GM19193 (cell line): ENCODE data around the gene CARHSP1.

Source experiments
- POLR2A ChIP-seq: IDR thresholded peaks from 4 replicates; pipeline ENCODE4 v1.6.1; 2011; ENCODE audit not compliant: insufficient read depth, insufficient read length; ENCODE audit errors: extremely low read depth

Gene CARHSP1

GRCh38 chr16:8864480-8865110, 4.2 kb downstream of the CARHSP1 start:
- TF ChIP-seq POLR2A, result no peak

DNA sequence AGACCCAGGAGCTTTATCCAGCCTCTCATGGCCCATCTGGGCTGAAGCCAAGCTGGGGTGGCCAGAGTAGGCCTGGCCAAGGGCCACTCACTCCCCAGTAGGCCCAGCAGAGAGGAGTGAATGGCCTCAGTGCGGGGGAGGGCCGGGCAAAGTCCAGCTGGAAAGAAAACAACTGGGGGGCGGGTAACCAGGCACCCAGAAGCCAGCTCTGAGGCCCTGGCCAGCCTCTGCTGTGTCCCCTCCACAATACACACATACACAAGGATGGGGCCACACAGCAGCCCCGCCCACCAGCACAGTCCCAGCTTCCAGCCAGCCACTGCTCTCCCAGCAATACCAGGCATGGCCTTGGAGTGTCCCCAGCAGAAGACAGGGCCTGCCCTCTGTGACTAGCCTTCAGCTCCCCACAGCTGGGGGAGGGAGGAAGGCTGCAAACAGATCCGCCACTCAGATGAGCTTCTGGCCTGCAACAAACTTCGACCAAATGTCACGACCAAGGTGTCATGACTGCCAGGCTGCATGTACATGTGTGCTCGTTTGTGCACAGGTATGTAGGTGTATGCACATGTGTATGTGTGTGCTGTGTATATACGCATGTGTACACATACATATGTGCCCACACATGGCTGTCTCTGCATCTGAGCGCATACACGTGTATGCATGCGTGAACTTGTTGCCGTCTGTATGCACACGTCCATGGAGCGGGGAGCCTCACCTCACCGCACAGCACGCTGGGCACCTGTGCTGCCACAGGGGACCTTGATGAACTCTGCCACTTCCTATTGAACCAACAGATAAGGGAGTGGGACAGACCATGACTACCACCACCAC, 5.0 kb downstream of the CARHSP1 start:
- peak; percentile 6 for TF ChIP-seq POLR2A

DNA sequence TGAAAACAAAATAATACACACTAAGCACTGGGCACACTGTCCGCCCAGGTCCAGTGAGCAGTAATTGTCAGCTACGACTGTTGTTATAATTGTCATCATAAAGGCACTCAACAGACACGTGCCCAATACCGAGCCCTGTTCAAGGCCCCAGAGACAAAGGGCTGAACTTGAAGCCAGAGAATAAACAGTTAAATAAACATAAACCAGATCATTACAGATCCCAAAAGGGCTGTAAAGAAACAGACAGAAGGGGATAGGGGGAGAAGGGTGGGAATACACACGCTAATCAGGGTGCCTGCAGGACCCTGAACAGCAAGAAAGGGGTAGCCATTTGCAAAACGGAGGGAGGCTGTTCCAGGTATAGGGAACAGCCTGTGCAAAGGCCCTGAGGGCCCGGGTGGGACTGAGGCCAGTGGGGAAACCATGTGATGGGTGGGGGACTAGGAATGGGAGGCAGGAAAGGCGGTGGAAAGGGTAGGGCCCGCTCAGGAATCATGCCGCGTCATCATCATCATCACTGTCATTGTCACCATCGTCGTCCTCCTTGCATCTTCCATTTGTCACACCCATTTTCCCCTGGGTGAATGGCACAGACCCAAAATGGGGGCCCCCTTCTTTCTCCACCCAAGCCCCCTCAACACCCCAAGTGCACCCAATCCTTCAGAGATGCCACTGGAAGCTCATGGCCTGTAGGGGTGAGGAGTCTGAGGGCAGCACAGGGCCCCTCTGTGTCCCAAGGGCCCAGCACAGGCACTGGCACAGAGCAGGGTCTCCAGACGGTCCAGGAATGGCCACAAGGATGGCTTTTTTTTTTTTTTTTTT, 6.3 kb downstream of the CARHSP1 start:
- TF ChIP-seq POLR2A, result no peak

DNA sequence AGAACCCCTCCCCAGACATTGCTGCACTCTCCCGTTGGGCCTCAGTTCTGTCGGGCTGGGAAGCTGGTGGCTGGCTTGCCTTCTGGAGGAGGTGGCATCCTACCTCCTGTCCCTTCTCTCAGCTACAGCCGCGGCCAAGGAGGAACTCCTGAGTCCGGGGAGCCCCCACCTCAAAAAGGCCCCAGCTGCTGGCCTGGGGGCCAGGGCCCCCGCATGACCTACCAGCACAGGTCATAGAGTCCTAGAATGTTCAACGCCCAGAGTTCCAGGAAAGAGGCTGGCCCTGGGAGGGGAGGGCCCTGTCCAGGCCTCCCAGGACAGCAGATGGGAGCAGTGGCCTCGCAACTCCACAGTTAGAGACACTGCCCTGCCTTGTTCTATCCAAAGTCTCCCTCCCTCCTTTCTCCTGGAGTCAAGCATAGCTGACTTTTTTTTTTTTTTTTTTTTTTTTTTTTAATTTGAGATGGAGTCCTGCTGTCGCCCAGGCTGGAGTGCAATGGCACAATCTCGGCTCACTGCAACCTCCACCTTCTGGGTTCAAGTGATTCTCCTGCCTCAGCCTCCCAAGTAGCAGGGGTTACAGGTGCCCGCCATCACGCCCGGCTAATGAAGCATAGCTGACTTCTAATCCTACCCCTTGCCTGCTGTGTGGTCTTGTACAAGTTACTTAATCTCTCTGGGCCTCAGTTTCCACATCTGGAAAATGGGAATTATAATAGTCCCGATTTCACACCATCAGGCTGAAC, 7.1 kb downstream of the CARHSP1 start:
- peak; percentile 14 for TF ChIP-seq POLR2A

DNA sequence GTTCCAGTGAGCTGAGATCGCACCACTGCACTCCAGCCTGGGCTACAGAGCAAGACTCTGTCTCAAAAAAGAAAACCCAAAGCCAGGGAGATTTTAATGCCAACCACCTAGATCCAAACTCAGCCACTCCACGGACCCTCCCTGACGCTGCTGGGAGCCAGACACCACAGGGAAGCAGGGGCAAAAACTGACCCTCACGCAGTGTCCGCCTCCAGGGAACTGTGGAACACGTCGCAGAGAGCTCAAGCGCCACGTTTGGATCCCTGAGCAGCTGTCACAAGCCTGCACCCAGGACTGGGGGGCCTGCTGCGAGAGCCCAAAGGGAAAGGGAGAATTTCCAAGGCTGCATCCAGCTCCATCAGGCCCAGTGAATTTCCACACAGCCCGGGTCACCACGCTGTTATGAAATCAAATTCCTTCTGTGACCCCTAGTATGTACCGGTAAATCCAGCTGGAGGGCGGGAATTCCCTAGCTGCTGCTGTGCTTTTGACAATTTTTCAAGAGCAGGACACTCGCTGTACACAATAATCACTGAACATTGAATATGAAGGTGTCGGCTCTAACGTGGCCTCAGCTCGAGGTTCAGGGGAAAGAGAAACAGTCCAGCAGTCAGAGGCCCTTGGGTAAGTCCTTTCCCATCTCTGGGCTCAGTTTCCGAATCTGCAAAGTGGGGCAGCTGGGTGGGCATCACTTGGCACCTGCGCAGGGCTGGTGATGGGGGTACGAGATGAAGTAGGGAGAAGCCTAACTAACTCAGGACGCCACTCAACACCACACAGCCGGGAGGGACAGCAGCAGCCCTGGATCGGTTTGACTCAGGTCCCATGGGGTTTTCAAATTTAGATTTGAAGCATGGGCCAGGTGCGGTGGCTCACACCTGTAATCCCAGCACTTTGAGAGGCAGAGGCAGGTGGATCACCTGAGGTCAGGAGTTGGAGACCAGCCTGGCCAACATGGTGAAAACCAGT, 8.6 kb downstream of the CARHSP1 start:
- TF ChIP-seq POLR2A, result no peak

GRCh38 chr16:8858994-8859912, 9.6 kb downstream of the CARHSP1 start:
- TF ChIP-seq POLR2A, result no peak

- TF ChIP-seq POLR2A, result no peak
Observed at GRCh38 chr16:8855972-8856371, 12.8 kb downstream of the CARHSP1 start.

DNA sequence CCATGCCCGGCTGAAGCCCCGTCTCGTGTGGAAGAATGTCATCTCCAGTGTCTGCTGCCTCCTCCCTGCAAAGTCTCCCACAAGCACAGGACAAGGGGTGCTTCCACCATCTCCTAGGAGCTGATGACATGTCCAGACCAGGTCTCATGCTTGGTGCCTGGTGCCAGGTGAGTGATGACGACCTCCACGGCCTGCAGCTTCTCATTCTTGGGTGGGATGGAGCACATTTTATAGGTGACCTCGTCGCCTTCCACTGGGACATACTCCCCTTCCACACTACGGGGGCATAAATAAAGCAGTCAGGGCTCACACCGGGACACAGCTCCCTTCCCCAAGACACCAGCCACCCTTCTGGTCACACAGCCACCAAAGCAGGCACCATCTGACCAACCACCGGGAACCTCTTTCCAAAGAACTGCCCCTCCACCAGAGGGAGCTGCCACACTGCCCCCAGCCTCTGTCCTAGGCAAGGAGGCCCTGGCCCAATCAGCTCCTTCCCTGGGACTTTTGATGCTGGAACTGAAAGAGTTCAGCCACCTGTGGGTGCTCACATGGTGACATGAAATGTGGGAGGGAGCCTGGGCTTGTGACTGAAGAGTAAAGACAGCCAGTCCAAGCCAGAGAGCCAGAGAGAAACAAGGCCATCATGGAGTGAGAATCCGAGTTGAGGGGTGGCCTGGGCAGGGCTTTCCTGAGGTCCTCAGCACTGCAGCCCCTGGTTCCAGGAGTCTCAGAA, 13.6 kb downstream of the CARHSP1 start:
- no peak for TF ChIP-seq POLR2A

DNA sequence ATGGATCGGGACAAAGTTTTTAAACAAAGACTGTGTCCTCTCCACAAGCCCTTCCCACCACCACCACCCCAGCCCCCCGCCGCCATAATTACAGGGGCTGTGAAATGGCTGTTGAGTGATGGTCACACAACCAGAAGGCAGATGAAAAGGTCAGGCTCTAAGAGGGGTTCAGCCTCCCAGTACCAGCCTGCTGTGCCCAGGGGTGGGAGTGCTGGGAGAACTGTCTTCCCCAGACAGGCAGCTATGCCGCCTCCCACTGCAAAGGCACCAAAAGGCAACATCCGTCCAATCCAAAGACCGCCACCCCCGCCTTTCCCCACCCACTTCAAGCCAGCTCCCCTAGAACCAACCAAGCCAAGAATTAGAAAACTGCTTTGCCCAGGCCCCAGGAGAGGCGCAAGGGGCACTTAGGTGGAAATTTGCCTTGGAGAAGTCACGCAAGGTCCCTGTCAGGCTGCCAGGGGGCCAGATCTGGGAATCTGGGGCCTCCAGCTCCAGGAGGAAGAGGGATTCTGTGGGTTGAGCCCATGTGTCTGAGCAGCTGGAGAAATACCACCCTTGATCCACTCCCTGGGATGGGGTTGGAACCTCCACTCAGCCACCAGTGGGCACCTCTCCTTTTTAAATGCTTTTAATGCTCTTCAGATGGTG, 14.4 kb downstream of the CARHSP1 start:
- TF ChIP-seq POLR2A, result no peak

DNA sequence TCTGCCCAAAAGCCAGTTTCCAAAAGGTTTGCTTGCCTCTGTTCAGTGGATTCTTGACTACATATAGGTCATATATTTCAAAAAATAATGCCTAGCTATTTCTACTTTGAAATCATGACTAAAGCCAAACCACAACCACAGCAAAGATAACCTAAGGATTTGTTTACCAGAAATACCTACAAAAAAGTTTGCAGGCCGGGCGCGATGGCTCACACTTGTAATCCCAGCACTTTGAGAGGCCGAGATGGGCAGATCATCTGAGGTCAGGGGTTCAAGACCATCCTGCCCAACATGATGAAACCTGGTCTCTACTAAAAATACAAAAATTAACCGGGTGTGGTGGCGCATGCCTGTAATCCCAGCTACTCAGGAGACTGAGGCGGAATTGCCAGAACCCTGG, 15.2 kb downstream of the CARHSP1 start:
- TF ChIP-seq POLR2A, result no peak

- TF ChIP-seq POLR2A, result no peak
Observed at GRCh38 chr16:8853150-8853549, 15.7 kb downstream of the CARHSP1 start.
